Naive thymus-derived CD4-positive, alpha-beta T cell (primary cell): Measurements from ENCODE around the gene SPRR5. TPM values are rescaled to one million over a fixed set of nuclear protein-coding genes. Genes with fewer than 3 reads are reported as not detected.

Experiments used
- ATAC-seq: fragments of 150-1000 bp; cut with Tn5 transposase; 2 replicates; pipeline ENCODE4 v1.10.0; 2021; ENCODE audit warnings: mild to moderate bottlenecking, moderate library complexity
- CTCF ChIA-PET: fragments of 350-600 bp; sonication (Branson Sonifier 250); formaldehyde crosslinking; loops from one replicate; lab custom pipeline; 2021; ENCODE audit warnings: antibody characterized with exemption; lab: Charles Lee
- POLR2A ChIA-PET: fragments of 350-600 bp; sonication (Branson Sonifier 250); formaldehyde crosslinking; loops from one replicate; lab custom pipeline; 2021; ENCODE audit warnings: antibody characterized with exemption, inconsistent platforms; lab: Charles Lee
- DNase-seq, 9 donors: peaks; one replicate each; pipeline versions ENCODE4 v3.0.0 to v3.0.0-alpha.2; 2020 to 2022; ENCODE audit warnings: mixed read lengths in 1 of 9
- H3K27ac ChIP-seq: one replicate; pipeline ENCODE4 v1.7.0; 2013; ENCODE audit warnings: mild to moderate bottlenecking, low read depth, low read length, moderate library complexity
- H3K27me3 ChIP-seq, 2 donors: one replicate each; pipeline ENCODE4 v1.7.0; 2013; ENCODE audit warnings: low read length in 2 of 2, mild to moderate bottlenecking in 2 of 2, moderate library complexity in 2 of 2; ENCODE audit not compliant: control insufficient read depth in 2 of 2, insufficient read depth in 2 of 2
- H3K36me3 ChIP-seq, 3 experiments: 1 replicate in 2 of 3; 2 replicates in 1 of 3; pipeline ENCODE4 v1.7.0; 2013; ENCODE audit warnings: low read length in 3 of 3, mild to moderate bottlenecking in 3 of 3, moderate library complexity in 1 of 3; ENCODE audit not compliant: insufficient read depth in 3 of 3, control insufficient read depth in 2 of 3
- H3K4me1 ChIP-seq, 2 donors: one replicate each; pipeline ENCODE4 v1.7.0; 2013; ENCODE audit warnings: low read length in 2 of 2, mild to moderate bottlenecking in 2 of 2, moderate library complexity in 1 of 2; ENCODE audit not compliant: control insufficient read depth in 2 of 2, insufficient read depth in 2 of 2
- H3K4me3 ChIP-seq: 2 replicates; pipeline ENCODE4 v1.7.0; 2013; ENCODE audit warnings: mild to moderate bottlenecking, low read length
- H3K9me3 ChIP-seq, 3 experiments: 1 replicate in 2 of 3; 2 replicates in 1 of 3; pipeline ENCODE4 v1.7.0; 2013; ENCODE audit warnings: low read length in 3 of 3; ENCODE audit not compliant: control insufficient read depth in 2 of 3
- H3K27ac Mint-ChIP-seq, 9 donors: one replicate each; pipeline ENCODE4 v1.8.0; 2020 to 2022; ENCODE audit warnings: mixed read lengths in 9 of 9, mild to moderate bottlenecking in 8 of 9, moderate library complexity in 5 of 9, inconsistent platforms in 2 of 9
- H3K27me3 Mint-ChIP-seq, 5 donors: one replicate each; pipeline ENCODE4 v1.8.0; 2021 to 2022; ENCODE audit warnings: mixed read lengths in 5 of 5, mild to moderate bottlenecking in 1 of 5
- H3K36me3 Mint-ChIP-seq, 5 donors: one replicate each; pipeline ENCODE4 v1.8.0; 2020 to 2022; ENCODE audit warnings: mixed read lengths in 5 of 5, mild to moderate bottlenecking in 3 of 5, inconsistent platforms in 1 of 5
- H3K4me1 Mint-ChIP-seq, 7 donors: one replicate each; pipeline ENCODE4 v1.8.0; 2020 to 2022; ENCODE audit warnings: mixed read lengths in 7 of 7, mild to moderate bottlenecking in 3 of 7, inconsistent platforms in 1 of 7
- H3K4me3 Mint-ChIP-seq, 10 donors: one replicate each; pipeline ENCODE4 v1.8.0; 2020 to 2022; ENCODE audit warnings: mild to moderate bottlenecking in 10 of 10, mixed read lengths in 10 of 10, moderate library complexity in 6 of 10, inconsistent platforms in 2 of 10
- H3K9me3 Mint-ChIP-seq, 11 donors: one replicate each; pipeline ENCODE4 v1.8.0; 2020 to 2022; ENCODE audit warnings: mixed read lengths in 11 of 11, mild to moderate bottlenecking in 4 of 11, inconsistent platforms in 1 of 11, moderate library complexity in 1 of 11
- intact Hi-C, 2 donors: fragments of 100-400 bp; cut with micrococcal nuclease; formaldehyde crosslinking; loops; one replicate each; pipeline ENCODE4 v1.15.1; 2023
- polyA plus RNA-seq, 2 donors: library from polyadenylated mRNA; unstranded; fragments of 300-500 nt; fragmentation: Illumina TruSeq; gene quantifications; one replicate each; pipeline ENCODE4 v1.2.3, GENCODE V29; 2021
- total RNA-seq, 6 experiments: library from RNA in 5 of 6; stranded (reverse) in 5 of 6; gene quantifications; 1 replicate in 5 of 6; 2 replicates in 1 of 6; pipeline ENCODE4 v1.2.3 and lab custom pipeline; 2021 to 2026

The SPRR5 gene, protein sequence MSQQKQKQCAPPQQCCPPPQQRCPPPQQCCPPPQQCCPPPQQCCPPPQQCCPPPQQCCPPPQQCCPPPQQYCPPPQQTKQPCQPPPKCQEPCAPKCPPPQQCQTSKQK
- total RNA-seq, result not detected
- not detected for polyA plus RNA-seq
- not detected for total RNA-seq (lab: John Stamatoyannopoulos, UW)

DNA sequence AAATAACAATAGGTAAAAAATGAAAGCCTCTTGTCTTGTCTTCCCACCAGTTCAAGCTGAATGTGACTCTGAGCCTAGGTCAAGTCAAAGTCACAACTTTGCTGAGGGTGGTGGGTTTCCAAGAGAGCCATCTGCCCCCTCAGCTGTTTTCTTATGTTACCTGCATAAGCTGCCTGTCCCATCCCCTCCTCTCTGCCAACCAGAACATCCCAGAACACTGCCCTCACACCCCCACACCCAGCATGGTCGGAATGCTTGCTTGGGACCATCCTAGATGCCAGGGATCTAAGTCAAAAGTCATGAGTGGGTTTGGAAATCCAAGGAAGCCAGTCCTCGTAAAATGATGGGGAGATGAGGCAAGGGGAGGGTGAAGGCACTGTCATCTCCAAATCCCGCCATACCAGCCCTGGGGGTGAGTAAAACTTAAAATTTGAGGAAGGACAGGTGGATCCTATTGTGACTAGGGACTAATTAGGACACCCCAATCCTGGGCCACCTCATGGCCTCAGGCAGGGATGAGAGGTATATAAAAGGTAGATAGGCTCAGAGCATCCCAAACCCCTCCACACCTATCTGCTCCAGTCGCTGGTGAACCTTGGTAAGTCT, at the start of gene SPRR5:
Gene SPRR5 (plus strand): TSS at position 556 of the 606 bp plus-strand sequence. CDS start 1,349 bp downstream, outside the sequence.
- H3K4me1 Mint-ChIP-seq, result no peaks in the 10 kb centered on the region
- Histone ChIP-seq H3K36me3 (no peaks in the 10 kb centered on the region), H3K4me3 (no peak within 1 kb of the TSS), H3K9me3 (no peaks in the 10 kb centered on the region), H3K27me3 (no peaks in the 10 kb centered on the region), H3K4me1 (no peaks in the 10 kb centered on the region), H3K27ac (no peak within 1 kb of the TSS)
- H3K27me3 Mint-ChIP-seq, result peaks cover 0 to 28% (median 12%) of the 10 kb centered on the region in 5 donors
- no peak within 1 kb of the TSS for H3K27ac Mint-ChIP-seq
- peaks cover 0 to 6% (median 0%) of the 10 kb centered on the region in 11 donors for H3K9me3 Mint-ChIP-seq
- CTCF ChIA-PET, result no interaction called here
- ATAC-seq, result no peak
- DNase-seq, result no peak
- intact Hi-C loops, result no loop called here
- no peak within 1 kb of the TSS for H3K4me3 Mint-ChIP-seq
- POLR2A ChIA-PET, result no interaction called here
- H3K36me3 Mint-ChIP-seq, result no peaks in the 10 kb centered on the region

DNA sequence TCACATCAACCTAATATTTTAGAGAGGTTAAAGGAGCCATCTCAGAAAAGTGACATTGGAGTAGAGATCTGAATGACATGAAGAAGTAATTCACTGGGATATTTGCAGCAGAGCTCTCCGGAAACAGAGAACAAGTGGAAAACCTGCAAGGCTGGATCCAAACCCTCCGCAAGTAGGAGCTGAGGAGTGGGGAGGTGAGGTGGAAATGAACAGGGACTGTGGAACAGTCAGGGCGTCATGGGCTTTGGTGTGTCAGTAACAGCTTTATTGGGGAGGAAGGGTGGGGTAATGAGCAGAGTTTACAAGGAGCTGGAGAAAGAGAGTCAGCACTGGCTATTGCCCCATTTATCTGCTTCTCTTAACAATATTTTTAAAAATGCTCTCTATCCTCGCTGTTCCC, 48.0 kb upstream of the SPRR5 start:
- no peak for DNase-seq
- Mint-ChIP-seq H3K27ac (no peak overlapping the region), H3K9me3 (no peaks in the 10 kb centered on the region), H3K36me3 (no peaks in the 10 kb centered on the region), H3K27me3 (peaks cover 14 to 60% (median 43%) of the 10 kb centered on the region in 5 donors), H3K4me1 (no peaks in the 10 kb centered on the region), H3K4me3 (no peak overlapping the region)
- intact Hi-C loops, result no loop called here
- no peak for ATAC-seq
- CTCF ChIA-PET, result no interaction called here
- Histone ChIP-seq H3K27ac (no peak overlapping the region), H3K4me3 (no peak overlapping the region), H3K9me3 (no peaks in the 10 kb centered on the region), H3K27me3 (no peaks in the 10 kb centered on the region), H3K4me1 (no peaks in the 10 kb centered on the region), H3K36me3 (no peaks in the 10 kb centered on the region)
- POLR2A ChIA-PET, result no interaction called here

DNA sequence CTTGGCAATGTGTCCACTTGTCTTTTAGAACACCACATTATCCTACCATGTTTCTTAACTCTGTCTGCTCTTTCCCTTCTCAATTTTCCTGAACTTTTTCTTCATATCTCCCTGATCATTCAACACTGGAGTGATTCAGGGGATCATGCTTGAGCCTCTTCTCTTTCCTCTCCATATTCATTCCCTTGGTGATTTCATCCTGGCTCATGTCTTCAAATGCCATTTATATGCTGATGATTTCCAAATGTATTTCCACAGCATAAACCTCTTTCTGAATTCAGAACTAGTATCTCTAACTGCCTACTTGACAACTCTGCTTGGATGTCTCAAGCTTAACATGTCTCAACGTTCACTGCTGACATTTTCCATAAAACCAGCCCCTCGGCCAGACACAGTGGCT, 47.1 kb upstream of the SPRR5 start:
- DNase-seq (no peak), ATAC-seq (no peak)
- intact Hi-C loops, result no loop called here
- H3K27me3 ChIP-seq, result no peaks in the 10 kb centered on the region
- no peak overlapping the region for H3K27ac Mint-ChIP-seq
- CTCF ChIA-PET, result no interaction called here
- H3K9me3 ChIP-seq, result no peaks in the 10 kb centered on the region
- POLR2A ChIA-PET, result no interaction called here
- H3K9me3 Mint-ChIP-seq, result no peaks in the 10 kb centered on the region
- no peaks in the 10 kb centered on the region for H3K36me3 Mint-ChIP-seq
- H3K4me1 ChIP-seq, result no peaks in the 10 kb centered on the region
- H3K27ac ChIP-seq, result no peak overlapping the region
- no peaks in the 10 kb centered on the region for H3K36me3 ChIP-seq
- H3K4me3 Mint-ChIP-seq, result no peak overlapping the region
- peaks cover 9 to 55% (median 38%) of the 10 kb centered on the region in 5 donors for H3K27me3 Mint-ChIP-seq
- no peaks in the 10 kb centered on the region for H3K4me1 Mint-ChIP-seq
- H3K4me3 ChIP-seq, result no peak overlapping the region

DNA sequence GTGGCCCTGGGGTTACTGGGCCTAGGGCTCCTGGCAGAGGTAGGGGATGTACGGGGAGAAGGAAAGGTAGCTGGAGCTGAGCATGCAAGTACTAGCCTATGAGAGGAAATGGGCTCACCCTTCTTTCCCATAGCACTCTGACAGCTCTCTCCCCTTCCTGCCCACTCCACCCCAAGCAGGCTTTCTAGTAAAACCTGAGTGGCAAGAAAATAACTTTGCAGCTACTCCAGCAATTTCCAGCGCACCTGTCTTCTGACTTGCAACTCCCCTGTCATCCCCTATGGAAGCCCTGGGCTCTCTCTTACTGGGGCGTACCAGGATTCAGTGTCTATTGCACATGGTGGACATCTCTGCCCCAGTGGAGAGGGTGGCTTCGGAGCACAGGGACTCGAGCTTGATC, 45.4 kb upstream of the SPRR5 start:
- H3K36me3 ChIP-seq, result no peaks in the 10 kb centered on the region
- no peak for DNase-seq
- no peaks in the 10 kb centered on the region for H3K4me1 ChIP-seq
- intact Hi-C loops, result no loop called here
- no peak overlapping the region for H3K27ac ChIP-seq
- H3K9me3 ChIP-seq, result no peaks in the 10 kb centered on the region
- POLR2A ChIA-PET, result no interaction called here
- CTCF ChIA-PET, result no interaction called here
- H3K27ac Mint-ChIP-seq, result no peak overlapping the region
- H3K9me3 Mint-ChIP-seq, result peaks cover 0 to 1% (median 0%) of the 10 kb centered on the region in 11 donors
- no peaks in the 10 kb centered on the region for H3K4me1 Mint-ChIP-seq
- peaks cover 4 to 58% (median 38%) of the 10 kb centered on the region in 5 donors for H3K27me3 Mint-ChIP-seq
- H3K27me3 ChIP-seq, result peaks cover 0 to 5% of the 10 kb centered on the region in 2 donors
- H3K4me3 Mint-ChIP-seq, result no peak overlapping the region
- no peak overlapping the region for H3K4me3 ChIP-seq
- ATAC-seq, result no peak
- H3K36me3 Mint-ChIP-seq, result no peaks in the 10 kb centered on the region

DNA sequence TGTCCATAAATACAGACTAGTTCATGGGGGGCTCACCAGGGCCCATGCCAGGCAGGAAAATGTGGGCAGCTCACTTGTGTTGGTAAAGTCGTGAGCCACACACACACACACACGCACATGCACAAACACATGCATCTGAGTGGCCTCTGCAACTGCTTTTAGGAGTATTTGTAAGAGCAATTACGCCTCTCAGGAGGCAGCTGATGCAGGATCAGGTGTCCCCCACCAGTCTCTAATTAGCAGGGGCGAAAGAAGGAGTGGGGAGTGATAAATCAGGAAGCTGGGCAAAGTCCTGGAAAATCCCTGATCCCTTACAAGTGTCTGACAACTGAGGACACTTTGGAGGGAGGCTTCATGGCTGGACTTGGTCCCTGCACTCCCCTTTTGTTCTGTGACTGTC, 44.4 kb upstream of the SPRR5 start:
- Histone ChIP-seq H3K9me3 (no peaks in the 10 kb centered on the region), H3K4me1 (no peaks in the 10 kb centered on the region), H3K27me3 (peaks cover 0 to 5% of the 10 kb centered on the region in 2 donors), H3K36me3 (no peaks in the 10 kb centered on the region), H3K4me3 (no peak overlapping the region), H3K27ac (no peak overlapping the region)
- POLR2A ChIA-PET, result no interaction called here
- CTCF ChIA-PET, result no interaction called here
- intact Hi-C loops, result no loop called here
- ATAC-seq, result no peak
- H3K27me3 Mint-ChIP-seq, result peaks cover 0 to 56% (median 37%) of the 10 kb centered on the region in 5 donors
- no peak overlapping the region for H3K27ac Mint-ChIP-seq
- no peak overlapping the region for H3K4me3 Mint-ChIP-seq
- no peaks in the 10 kb centered on the region for H3K4me1 Mint-ChIP-seq
- no peak for DNase-seq
- H3K9me3 Mint-ChIP-seq, result peaks cover 0 to 1% (median 0%) of the 10 kb centered on the region in 11 donors
- no peaks in the 10 kb centered on the region for H3K36me3 Mint-ChIP-seq

DNA sequence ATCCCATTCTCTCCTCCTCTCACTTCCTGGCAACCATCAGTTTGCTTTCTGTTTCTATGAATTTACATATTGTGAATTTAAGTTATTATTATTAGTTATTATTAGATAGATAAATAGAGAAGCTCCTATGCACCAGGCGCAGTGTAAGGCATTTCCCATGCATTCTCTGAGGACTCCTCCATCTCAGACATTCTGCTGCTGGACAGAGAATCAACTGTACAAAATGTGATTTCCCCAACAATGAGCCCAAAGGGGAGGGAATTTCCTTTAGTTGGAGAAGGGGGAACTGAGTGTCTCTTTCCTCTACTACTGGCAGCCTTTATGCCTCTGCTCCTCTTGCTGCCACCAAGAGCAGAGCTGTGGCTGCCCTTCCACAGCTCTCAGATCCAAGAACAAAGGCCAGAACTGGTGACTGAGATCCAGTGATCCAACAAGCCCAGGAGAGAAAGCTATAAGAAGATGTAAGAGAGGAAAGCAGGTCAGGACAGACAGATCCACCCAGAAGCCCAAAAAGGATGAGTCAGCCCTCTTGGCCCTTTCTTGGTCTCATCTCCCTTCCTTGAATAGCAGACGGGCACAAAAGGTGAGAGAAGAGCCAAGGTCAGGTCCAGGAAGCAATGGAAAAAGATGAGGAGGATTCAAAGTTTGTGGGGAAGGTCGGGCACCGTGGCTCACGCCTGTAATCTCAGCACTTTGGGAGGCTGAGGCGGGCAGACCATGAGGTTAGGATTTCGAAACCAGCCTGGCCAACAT, 42.1 kb upstream of the SPRR5 start:
- POLR2A ChIA-PET, result no interaction called here
- peaks cover 4 to 56% (median 47%) of the 10 kb centered on the region in 5 donors for H3K27me3 Mint-ChIP-seq
- peaks cover 0 to 5% (median 0%) of the 10 kb centered on the region in 11 donors for H3K9me3 Mint-ChIP-seq
- peaks cover 0 to 1% (median 0%) of the 10 kb centered on the region in 3 experiments for H3K9me3 ChIP-seq
- no peaks in the 10 kb centered on the region for H3K36me3 Mint-ChIP-seq
- CTCF ChIA-PET, result no interaction called here
- intact Hi-C loops, result no loop called here
- ATAC-seq (no peak), DNase-seq (no peak)
- H3K27ac ChIP-seq, result no peak overlapping the region
- H3K4me3 ChIP-seq, result no peak overlapping the region
- no peaks in the 10 kb centered on the region for H3K4me1 ChIP-seq
- no peaks in the 10 kb centered on the region for H3K36me3 ChIP-seq
- peaks cover 0 to 5% (median 0%) of the 10 kb centered on the region in 7 donors for H3K4me1 Mint-ChIP-seq
- no peak overlapping the region for H3K4me3 Mint-ChIP-seq
- peaks cover 0 to 5% of the 10 kb centered on the region in 2 donors for H3K27me3 ChIP-seq
- no peak overlapping the region for H3K27ac Mint-ChIP-seq
